ENCODE data around the gene LCP1. TPM values are rescaled to one million over a fixed set of nuclear protein-coding genes. Genes with fewer than 3 reads are reported as not detected.

Gene LCP1
- total RNA-seq, 2 experiments from 2014 or later, result 266 to 276 TPM

DNA sequence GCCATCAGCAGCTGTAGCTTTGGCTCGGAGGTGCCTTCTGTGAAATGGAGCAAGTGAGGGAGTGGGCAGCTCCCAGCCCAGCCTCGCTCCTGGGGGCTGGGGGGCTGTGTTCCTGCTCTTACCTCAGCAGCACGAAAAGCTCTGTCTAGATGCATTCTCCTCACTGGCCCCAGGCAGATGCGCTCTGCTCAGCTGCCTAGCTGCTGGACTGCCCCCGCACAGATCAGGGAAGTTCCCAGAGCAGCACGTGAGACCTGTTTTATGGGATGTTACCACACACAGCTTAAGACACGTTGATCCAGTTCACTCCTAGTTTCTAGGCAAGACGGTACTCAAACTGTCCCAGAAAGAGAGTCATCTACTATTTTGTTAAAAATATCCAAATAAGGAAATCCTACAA lies 13.6 kb downstream of the LCP1 start:
- H3K27ac Mint-ChIP-seq, result peak overlapping the region; percentile 98
- CTCF ChIA-PET, result interaction anchor here (0.9 to 5.9 kb wide), 4 partner anchors 9 to 14 kb away, joined by 3 to 70 read pairs (median 4); partner anchors contain the start of gene LCP1
- Histone ChIP-seq H3K9me3 (ENCODE audit: control insufficient read depth in 1 of 2, insufficient read depth in 1 of 2, low read length in 2 of 2) (no peaks in the 10 kb centered on the region), H3K27ac (ENCODE audit: low read depth in 1 of 2, low read length in 2 of 2) (peak overlapping the region; percentile 68 to 73), H3K36me3 (ENCODE audit: insufficient read depth, low read length) (peaks cover 28% of the 10 kb centered on the region), H3K4me3 (ENCODE audit: low read length) (peak overlapping the region; percentile 4), H3K4me1 (ENCODE audit: insufficient read depth, low read length) (peaks cover 83% of the 10 kb centered on the region), H3K27me3 (ENCODE audit: control insufficient read depth in 1 of 2, insufficient read depth in 2 of 2, low read length in 2 of 2) (no peaks in the 10 kb centered on the region)
- TF ChIP-seq CTCF (IDR thresholded peaks at IDR 0.05), result no peak
- POLR2A ChIA-PET, result interaction anchor here (0.8 to 15.5 kb wide), 6 partner anchors 8 to 128 kb away, joined by 3 to 217 read pairs (median 9); partner anchors contain the start of gene LCP1
- H3K4me3 Mint-ChIP-seq, result peak overlapping the region; percentile 83
- no peaks in the 10 kb centered on the region for H3K9me3 Mint-ChIP-seq
- intact Hi-C loops (cut with DNase I, micrococcal nuclease), result loop anchor here in 1 of 2 experiments (10.0 kb wide), 1 partner anchor 46 kb away; the partner anchor contains the start of gene LRRC63
- DNase-seq (peak in 5 of 14 experiments; percentile 37 to 87 (median 57)), ATAC-seq (ENCODE audit: poor library complexity) (peak; percentile 19)
- H3K4me1 Mint-ChIP-seq (ENCODE audit: low read depth), result peaks cover 94% of the 10 kb centered on the region
- peaks cover 73% of the 10 kb centered on the region for H3K36me3 Mint-ChIP-seq (ENCODE audit: low read depth)
- no peaks in the 10 kb centered on the region for H3K27me3 Mint-ChIP-seq

GRCh38 chr13:46166947-46167610 lies 14.9 kb downstream of the LCP1 start:
- intact Hi-C loops (cut with DNase I, micrococcal nuclease), result loop anchor here in 1 of 2 experiments (10.0 kb wide), 1 partner anchor 48 kb away; the partner anchor contains the start of gene LRRC63
- peak overlapping the region; percentile 98 for H3K27ac Mint-ChIP-seq
- CTCF ChIA-PET, result interaction anchor here (1.0 to 5.9 kb wide), 3 partner anchors 8 to 12 kb away, joined by 3 to 70 read pairs (median 5); no protein-coding TSS in a partner anchor

DNA sequence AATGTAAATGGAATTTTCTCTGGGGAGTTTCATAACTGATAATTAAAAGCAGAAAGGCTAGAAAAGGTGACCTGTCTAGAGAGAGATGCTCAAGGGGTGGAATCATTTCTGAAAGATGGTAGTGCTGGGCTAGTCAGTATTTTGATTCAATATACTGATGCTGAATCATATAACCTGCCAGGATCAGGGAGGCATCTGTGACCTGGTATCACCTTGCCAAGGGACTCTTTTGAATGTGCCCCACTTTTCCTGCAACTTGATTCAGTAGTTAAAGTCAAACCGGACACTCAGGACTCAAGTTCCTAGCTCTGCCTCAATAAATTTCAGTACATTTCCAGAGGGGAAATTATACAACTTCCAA lies 15.8 kb downstream of the LCP1 start:
- peaks cover 82% of the 10 kb centered on the region for H3K4me1 Mint-ChIP-seq (ENCODE audit: low read depth)
- TF ChIP-seq CTCF (IDR thresholded peaks at IDR 0.05), result no peak
- ChIA-PET CTCF (interaction anchor here (1.5 kb wide), 1 partner anchor 155 kb away, joined by 4 read pairs; no protein-coding TSS in a partner anchor), POLR2A (interaction anchor here (1.0 to 8.4 kb wide), 2 partner anchors 11 to 14 kb away, joined by 4 to 176 read pairs; partner anchors contain the start of gene LCP1)
- H3K27ac Mint-ChIP-seq, result peak overlapping the region; percentile 98
- no peak for DNase-seq
- H3K4me1 ChIP-seq (ENCODE audit: insufficient read depth, low read length), result peaks cover 66% of the 10 kb centered on the region
- H3K27me3 ChIP-seq (ENCODE audit: control insufficient read depth in 1 of 2, insufficient read depth in 2 of 2, low read length in 2 of 2), result no peaks in the 10 kb centered on the region
- ATAC-seq (ENCODE audit: poor library complexity), result no peak
- intact Hi-C loops (cut with DNase I, micrococcal nuclease), result loop anchor here in 1 of 2 experiments (10.0 kb wide), 1 partner anchor 49 kb away; the partner anchor contains the start of gene LRRC63
- H3K4me3 Mint-ChIP-seq, result peak overlapping the region; percentile 69
- peak overlapping the region; percentile 63 to 73 for H3K27ac ChIP-seq (ENCODE audit: low read depth in 1 of 2, low read length in 2 of 2)
- no peaks in the 10 kb centered on the region for H3K27me3 Mint-ChIP-seq
- H3K36me3 Mint-ChIP-seq (ENCODE audit: low read depth), result peaks cover 73% of the 10 kb centered on the region
- no peaks in the 10 kb centered on the region for H3K9me3 Mint-ChIP-seq
- H3K9me3 ChIP-seq (ENCODE audit: control insufficient read depth in 1 of 2, insufficient read depth in 1 of 2, low read length in 2 of 2), result peaks cover 0 to 8% of the 10 kb centered on the region in 2 experiments
- peaks cover 28% of the 10 kb centered on the region for H3K36me3 ChIP-seq (ENCODE audit: insufficient read depth, low read length)
- H3K4me3 ChIP-seq (ENCODE audit: low read length), result no peak overlapping the region

More at GRCh38 chr13:46166947-46167610, 14.9 kb downstream of the LCP1 start:
- Mint-ChIP-seq H3K27me3 (no peaks in the 10 kb centered on the region), H3K9me3 (no peaks in the 10 kb centered on the region), H3K4me3 (peak overlapping the region; percentile 83), H3K4me1 (ENCODE audit: low read depth) (peaks cover 82% of the 10 kb centered on the region), H3K36me3 (ENCODE audit: low read depth) (peaks cover 65% of the 10 kb centered on the region)
- DNase-seq (no peak), ATAC-seq (ENCODE audit: poor library complexity) (no peak)
- Histone ChIP-seq H3K27me3 (ENCODE audit: control insufficient read depth in 1 of 2, insufficient read depth in 2 of 2, low read length in 2 of 2) (no peaks in the 10 kb centered on the region), H3K4me1 (ENCODE audit: insufficient read depth, low read length) (peaks cover 71% of the 10 kb centered on the region), H3K27ac (ENCODE audit: low read depth in 1 of 2, low read length in 2 of 2) (peak overlapping the region; percentile 68 to 73), H3K4me3 (ENCODE audit: low read length) (no peak overlapping the region), H3K36me3 (ENCODE audit: insufficient read depth, low read length) (peaks cover 28% of the 10 kb centered on the region), H3K9me3 (ENCODE audit: control insufficient read depth in 1 of 2, insufficient read depth in 1 of 2, low read length in 2 of 2) (peaks cover 0 to 8% of the 10 kb centered on the region in 2 experiments)
- TF ChIP-seq CTCF (IDR thresholded peaks at IDR 0.05), result no peak
- POLR2A ChIA-PET, result interaction anchor here (0.7 to 8.4 kb wide), 6 partner anchors 12 to 129 kb away, joined by 3 to 176 read pairs (median 6); partner anchors contain the start of gene LCP1

All from CD4-positive, alpha-beta T cell (primary cell).